HCT116 (cell line): ENCODE measurements around the gene LRCH3. TPM values are rescaled to one million over a fixed set of nuclear protein-coding genes. Genes with fewer than 3 reads are reported as not detected.

ENCODE experiments used
- ATAC-seq: fragments of 200-7000 bp; cut with Tn5 transposase; 2 replicates; pipeline ENCODE4 v1.9.1; 2020; ENCODE audit warnings: mild to moderate bottlenecking, moderate library complexity
- BruUV-seq: library from RNA; stranded (reverse); fragments of 400-500 nt; replicated peaks from 2 replicates; lab custom pipeline; 2021; lab: Mats Ljungman, UMichigan
- CTCF ChIA-PET: fragments of 300-600 bp; sonication (Branson Sonifier 250); formaldehyde crosslinking; loops from one replicate; lab custom pipeline; 2021; ENCODE audit warnings: antibody characterized with exemption; lab: Charles Lee
- POLR2A ChIA-PET: fragments of 300-600, 350-600 bp; sonication (Branson Sonifier 250); formaldehyde crosslinking; loops from one replicate; lab custom pipeline; 2021; ENCODE audit warnings: antibody characterized with exemption; lab: Charles Lee
- RAD21 ChIA-PET, 2 experiments: fragments of 300-600 bp; sonication (Branson Sonifier 250); formaldehyde crosslinking; loops; one replicate each; lab custom pipeline; 2023; ENCODE audit warnings: low total read pairs in 2 of 2; ENCODE audit not compliant: uncharacterized antibody in 2 of 2, unreplicated experiment in 2 of 2, low non-redundant PET in 1 of 2; lab: Charles Lee
- DNase-seq: peaks from one replicate; pipeline ENCODE4 v3.0.0-alpha.2; 2010; ENCODE audit warnings: low read depth, low spot score
- H2AFZ ChIP-seq: fragments of 200-600 bp; shearing (Covaris generic), sonication (generic); 2 replicates; pipeline ENCODE4 v1.6.1; 2017; ENCODE audit warnings: low read depth, mixed run types, mixed read lengths, antibody characterized with exemption, low read length; ENCODE audit not compliant: poor library complexity, severe bottlenecking
- H3K27ac ChIP-seq: 2 replicates; pipeline ENCODE4 v1.5.1; 2012; ENCODE audit warnings: low read depth, low read length
- H3K27me3 ChIP-seq: fragments of 200-600 bp; sonication (generic); 2 replicates; pipeline ENCODE4 v1.6.1; 2016; ENCODE audit warnings: mixed run types, low read length, mixed read lengths; ENCODE audit not compliant: insufficient read depth
- H3K36me3 ChIP-seq, 2 experiments: fragments of 200-500 bp in 1 of 2; fragments of 200-600 bp in 1 of 2; sonication (Bioruptor generic) in 1 of 2; sonication (generic) in 1 of 2; 2 replicates each; pipeline versions ENCODE4 v1.5.1 to v1.6.1; 2014 to 2016; ENCODE audit warnings: low read length in 2 of 2, inconsistent platforms in 1 of 2, mixed read lengths in 1 of 2, mixed run types in 1 of 2; ENCODE audit not compliant: insufficient read depth in 2 of 2, control insufficient read depth in 1 of 2
- H3K4me1 ChIP-seq, 2 experiments: fragments of 200-600 bp in 1 of 2; sonication (generic) in 1 of 2; 2 replicates each; pipeline versions ENCODE4 v1.5.1 to v1.6.1; 2012 to 2017; ENCODE audit warnings: low read length in 2 of 2, inconsistent platforms in 1 of 2, mild to moderate bottlenecking in 1 of 2, mixed read lengths in 1 of 2, mixed run types in 1 of 2, moderate library complexity in 1 of 2; ENCODE audit not compliant: insufficient read depth in 2 of 2, control insufficient read depth in 1 of 2
- H3K4me2 ChIP-seq: fragments of 200-600 bp; sonication (generic); 2 replicates; pipeline ENCODE4 v1.6.1; 2017; ENCODE audit warnings: mixed run types, low read length, mixed read lengths
- H3K4me3 ChIP-seq, 2 experiments: fragments of 200-600 bp in 1 of 2; sonication (generic) in 1 of 2; replicated peaks in 1 of 2; 2 replicates each; pipeline ENCODE4 v1.5.1; 2011 to 2016; ENCODE audit warnings: low read length in 2 of 2, control low read depth in 1 of 2, low read depth in 1 of 2, mild to moderate bottlenecking in 1 of 2, mixed read lengths in 1 of 2, mixed run types in 1 of 2
- H3K79me2 ChIP-seq: fragments of 200-600 bp; sonication (generic); 2 replicates; pipeline ENCODE4 v1.6.1; 2017; ENCODE audit warnings: mild to moderate bottlenecking, mixed run types, low read length, moderate library complexity, mixed read lengths; ENCODE audit not compliant: insufficient read depth
- H3K9ac ChIP-seq: fragments of 200-600 bp; sonication (generic); 2 replicates; pipeline ENCODE4 v1.6.1; 2016; ENCODE audit warnings: low read length, mixed read lengths
- H3K9me2 ChIP-seq: fragments of 200-600 bp; sonication (generic), shearing (Covaris generic); 2 replicates; pipeline ENCODE4 v1.6.1; 2017; ENCODE audit warnings: mixed run types, mild to moderate bottlenecking, moderate library complexity; ENCODE audit not compliant: insufficient read depth
- H3K9me3 ChIP-seq, 2 experiments: fragments of 200-500 bp in 1 of 2; fragments of 200-600 bp in 1 of 2; sonication (Bioruptor generic) in 1 of 2; sonication (generic) in 1 of 2; 2 replicates each; pipeline ENCODE4 v1.6.1; 2014 to 2017; ENCODE audit warnings: low read length in 2 of 2, mixed read lengths in 2 of 2, inconsistent platforms in 1 of 2, low read depth in 1 of 2, mild to moderate bottlenecking in 1 of 2, mixed run types in 1 of 2, moderate library complexity in 1 of 2; ENCODE audit not compliant: control insufficient read depth in 1 of 2, insufficient read depth in 1 of 2
- H4K20me1 ChIP-seq: fragments of 200-600 bp; sonication (generic), shearing (Covaris generic); 2 replicates; pipeline ENCODE4 v1.6.1; 2017; ENCODE audit warnings: mixed run types, mild to moderate bottlenecking, moderate library complexity; ENCODE audit not compliant: insufficient read depth
- CEBPB ChIP-seq: IDR thresholded peaks from 2 replicates; pipeline ENCODE4 v1.6.1; 2012; ENCODE audit warnings: low read depth
- ELF1 ChIP-seq: IDR thresholded peaks from 2 replicates; pipeline ENCODE4 v1.6.1; 2012; ENCODE audit warnings: low read depth, borderline replicate concordance
- EZH2phosphoT487 ChIP-seq: fragments of 200-600 bp; IDR thresholded peaks from 2 replicates; pipeline ENCODE4 v1.6.1; 2018; ENCODE audit warnings: antibody characterized with exemption, borderline replicate concordance
- FOSL1 ChIP-seq: IDR thresholded peaks from 2 replicates; pipeline ENCODE4 v1.6.1; 2012; ENCODE audit warnings: low read depth
- JUND ChIP-seq: IDR thresholded peaks from 2 replicates; pipeline ENCODE4 v1.6.1; 2012
- POLR2AphosphoS5 ChIP-seq: IDR thresholded peaks from 2 replicates; pipeline ENCODE4 v1.6.1; 2011; ENCODE audit warnings: mild to moderate bottlenecking, low read depth, low read length, moderate library complexity
- RAD21 ChIP-seq: IDR thresholded peaks from 2 replicates; pipeline ENCODE4 v1.6.1; 2012; ENCODE audit warnings: low read depth, mild to moderate bottlenecking
- SIN3A ChIP-seq: IDR thresholded peaks from 2 replicates; pipeline ENCODE4 v1.6.1; 2012; ENCODE audit warnings: low read depth
- SP1 ChIP-seq: IDR thresholded peaks from 2 replicates; pipeline ENCODE4 v1.6.1; 2012; ENCODE audit warnings: low read depth
- SRF ChIP-seq: IDR thresholded peaks from 2 replicates; pipeline ENCODE4 v1.6.1; 2012; ENCODE audit warnings: low read depth
- TCF7L2 ChIP-seq: IDR thresholded peaks from 2 replicates; pipeline ENCODE4 v1.7.0; 2011; ENCODE audit warnings: borderline replicate concordance, inconsistent platforms; ENCODE audit not compliant: insufficient read depth, insufficient read length; ENCODE audit errors: extremely low read depth
- intact Hi-C: fragments of 100-400 bp; cut with micrococcal nuclease; formaldehyde crosslinking; loops from 2 replicates; pipeline ENCODE4 v1.10.0; 2022
- total RNA-seq: library from RNA; stranded (reverse); gene quantifications from one replicate; pipeline ENCODE4 v1.2.1, GENCODE V29; 2021; ENCODE audit not compliant: unreplicated experiment
- TF ChIP-seq, protein P1 (sequence below): IDR thresholded peaks from 2 replicates; pipeline ENCODE4 v1.6.1; 2012
- TF ChIP-seq, protein P2 (sequence below), 3 experiments: fragments of 200-600 bp in 1 of 3; sonication (generic) in 1 of 3; IDR thresholded peaks in 2 of 3; conservative IDR thresholded peaks in 1 of 3; 2 replicates each; pipeline ENCODE4 v1.5.1; 2012 to 2017; ENCODE audit warnings: low read depth in 2 of 3, low read length in 2 of 3, antibody characterized with exemption in 1 of 3, borderline replicate concordance in 1 of 3, control low read depth in 1 of 3, mild to moderate bottlenecking in 1 of 3, mixed read lengths in 1 of 3, mixed run types in 1 of 3, moderate library complexity in 1 of 3; ENCODE audit not compliant: insufficient read depth in 1 of 3
- TF ChIP-seq, protein P3 (sequence below): IDR thresholded peaks from 2 replicates; pipeline ENCODE4 v1.6.1; 2012; ENCODE audit warnings: low read depth
- TF ChIP-seq, protein P4 (sequence below): IDR thresholded peaks from 2 replicates; pipeline ENCODE4 v1.6.1; 2012

LRCH3 gene
- total RNA-seq, 1 experiment from 2014 or later: 38.1 TPM

DNA sequence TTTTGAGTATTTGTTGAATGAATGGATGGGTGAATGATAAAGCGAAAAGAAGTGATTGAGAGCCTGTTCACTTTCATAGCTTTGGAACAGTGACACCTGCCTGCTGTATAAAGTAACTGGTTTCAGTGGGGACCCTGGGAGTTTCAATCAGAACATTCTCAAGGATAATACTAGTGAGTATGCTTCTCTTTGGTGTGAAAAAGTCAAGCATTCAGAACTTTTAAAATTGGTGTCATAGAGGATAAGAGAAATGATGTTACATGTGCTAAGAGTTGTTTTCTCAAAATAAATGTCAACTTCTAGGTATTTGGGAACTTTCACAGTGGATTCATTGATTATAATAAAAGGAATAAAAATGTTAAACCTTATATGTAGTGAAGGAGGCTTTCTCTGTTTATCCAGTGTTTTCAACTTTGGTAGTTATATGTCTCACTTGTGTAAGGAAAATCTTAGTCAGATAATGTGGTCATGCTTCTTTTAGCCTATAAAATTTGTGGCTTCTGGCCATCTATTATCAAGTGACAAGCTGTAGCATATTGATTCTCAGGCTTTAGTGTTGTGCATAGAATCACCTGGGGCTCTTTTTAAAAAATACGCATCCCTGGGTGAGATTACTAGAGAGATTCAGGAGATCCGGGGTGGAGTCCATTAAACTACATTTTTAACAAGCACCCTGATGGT lies 11.9 kb downstream of the LRCH3 start:
- RAD21 ChIA-PET: no interaction called here
- H2AFZ ChIP-seq: no peak overlapping the region
- no peak overlapping the region for H3K4me3 ChIP-seq
- no peaks in the 10 kb centered on the region for H3K27me3 ChIP-seq
- no peak overlapping the region for H3K9ac ChIP-seq
- CTCF ChIA-PET: interaction anchor here (1.0 to 1.8 kb wide), 3 partner anchors 14 to 204 kb away, joined by 3 to 4 read pairs (median 3); no protein-coding TSS in a partner anchor
- H3K79me2 ChIP-seq: peaks cover 53% of the 10 kb centered on the region
- TF ChIP-seq JUND (no peak), RAD21 (peak; percentile 23; the same call in 1 of the 2 replicates)
- no TSS peak for BruUV-seq
- no peaks in the 10 kb centered on the region for H4K20me1 ChIP-seq
- ATAC-seq: peak; percentile 53; the same call in 1 of the 2 replicates
- no peak overlapping the region for H3K4me2 ChIP-seq
- POLR2A ChIA-PET: no interaction called here
- no peaks in the 10 kb centered on the region for H3K9me3 ChIP-seq
- H3K9me2 ChIP-seq: no peaks in the 10 kb centered on the region
- no peak overlapping the region for H3K27ac ChIP-seq
- intact Hi-C loops: no loop called here
- no peaks in the 10 kb centered on the region for H3K36me3 ChIP-seq
- no peaks in the 10 kb centered on the region for H3K4me1 ChIP-seq
- no peak for DNase-seq

DNA sequence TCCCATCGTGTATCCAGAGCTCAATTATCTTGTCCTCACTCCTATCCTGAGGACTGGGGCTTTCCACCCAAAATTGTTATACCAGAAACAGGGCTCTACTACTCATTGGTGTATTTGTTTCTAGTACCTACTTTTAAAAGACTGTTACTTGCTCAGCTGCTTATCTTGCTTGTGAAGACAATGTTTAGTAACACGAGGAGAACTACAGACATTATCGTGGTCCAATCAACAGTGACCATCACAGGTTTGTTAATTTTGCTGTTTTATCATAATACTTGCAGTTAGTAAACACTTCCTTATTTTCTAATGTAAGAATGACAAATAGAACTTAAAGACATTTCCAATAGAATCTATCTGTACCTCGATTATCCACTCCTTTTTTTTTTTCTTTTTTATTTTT lies 13.5 kb downstream of the LRCH3 start:
- no TSS peak for BruUV-seq
- TF ChIP-seq SRF (no peak), CEBPB (no peak), SP1 (no peak), POLR2AphosphoS5 (no peak), EZH2phosphoT487 (no peak), ELF1 (no peak), TCF7L2 (no peak), RAD21 (no peak), FOSL1 (no peak), SIN3A (no peak)
- TF ChIP-seq, protein P1, sequence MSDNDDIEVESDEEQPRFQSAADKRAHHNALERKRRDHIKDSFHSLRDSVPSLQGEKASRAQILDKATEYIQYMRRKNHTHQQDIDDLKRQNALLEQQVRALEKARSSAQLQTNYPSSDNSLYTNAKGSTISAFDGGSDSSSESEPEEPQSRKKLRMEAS: no peak
- TF ChIP-seq, protein P2, sequence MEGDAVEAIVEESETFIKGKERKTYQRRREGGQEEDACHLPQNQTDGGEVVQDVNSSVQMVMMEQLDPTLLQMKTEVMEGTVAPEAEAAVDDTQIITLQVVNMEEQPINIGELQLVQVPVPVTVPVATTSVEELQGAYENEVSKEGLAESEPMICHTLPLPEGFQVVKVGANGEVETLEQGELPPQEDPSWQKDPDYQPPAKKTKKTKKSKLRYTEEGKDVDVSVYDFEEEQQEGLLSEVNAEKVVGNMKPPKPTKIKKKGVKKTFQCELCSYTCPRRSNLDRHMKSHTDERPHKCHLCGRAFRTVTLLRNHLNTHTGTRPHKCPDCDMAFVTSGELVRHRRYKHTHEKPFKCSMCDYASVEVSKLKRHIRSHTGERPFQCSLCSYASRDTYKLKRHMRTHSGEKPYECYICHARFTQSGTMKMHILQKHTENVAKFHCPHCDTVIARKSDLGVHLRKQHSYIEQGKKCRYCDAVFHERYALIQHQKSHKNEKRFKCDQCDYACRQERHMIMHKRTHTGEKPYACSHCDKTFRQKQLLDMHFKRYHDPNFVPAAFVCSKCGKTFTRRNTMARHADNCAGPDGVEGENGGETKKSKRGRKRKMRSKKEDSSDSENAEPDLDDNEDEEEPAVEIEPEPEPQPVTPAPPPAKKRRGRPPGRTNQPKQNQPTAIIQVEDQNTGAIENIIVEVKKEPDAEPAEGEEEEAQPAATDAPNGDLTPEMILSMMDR (IDR thresholded peaks at IDR 0.05 in 2 of 3, conservative IDR thresholded peaks at IDR 0.05 in 1 of 3; ENCODE audit: borderline replicate concordance in 1 of 3, insufficient read depth in 1 of 3, low read depth in 2 of 3, low read length in 2 of 3): no peak
- TF ChIP-seq, protein P3, sequence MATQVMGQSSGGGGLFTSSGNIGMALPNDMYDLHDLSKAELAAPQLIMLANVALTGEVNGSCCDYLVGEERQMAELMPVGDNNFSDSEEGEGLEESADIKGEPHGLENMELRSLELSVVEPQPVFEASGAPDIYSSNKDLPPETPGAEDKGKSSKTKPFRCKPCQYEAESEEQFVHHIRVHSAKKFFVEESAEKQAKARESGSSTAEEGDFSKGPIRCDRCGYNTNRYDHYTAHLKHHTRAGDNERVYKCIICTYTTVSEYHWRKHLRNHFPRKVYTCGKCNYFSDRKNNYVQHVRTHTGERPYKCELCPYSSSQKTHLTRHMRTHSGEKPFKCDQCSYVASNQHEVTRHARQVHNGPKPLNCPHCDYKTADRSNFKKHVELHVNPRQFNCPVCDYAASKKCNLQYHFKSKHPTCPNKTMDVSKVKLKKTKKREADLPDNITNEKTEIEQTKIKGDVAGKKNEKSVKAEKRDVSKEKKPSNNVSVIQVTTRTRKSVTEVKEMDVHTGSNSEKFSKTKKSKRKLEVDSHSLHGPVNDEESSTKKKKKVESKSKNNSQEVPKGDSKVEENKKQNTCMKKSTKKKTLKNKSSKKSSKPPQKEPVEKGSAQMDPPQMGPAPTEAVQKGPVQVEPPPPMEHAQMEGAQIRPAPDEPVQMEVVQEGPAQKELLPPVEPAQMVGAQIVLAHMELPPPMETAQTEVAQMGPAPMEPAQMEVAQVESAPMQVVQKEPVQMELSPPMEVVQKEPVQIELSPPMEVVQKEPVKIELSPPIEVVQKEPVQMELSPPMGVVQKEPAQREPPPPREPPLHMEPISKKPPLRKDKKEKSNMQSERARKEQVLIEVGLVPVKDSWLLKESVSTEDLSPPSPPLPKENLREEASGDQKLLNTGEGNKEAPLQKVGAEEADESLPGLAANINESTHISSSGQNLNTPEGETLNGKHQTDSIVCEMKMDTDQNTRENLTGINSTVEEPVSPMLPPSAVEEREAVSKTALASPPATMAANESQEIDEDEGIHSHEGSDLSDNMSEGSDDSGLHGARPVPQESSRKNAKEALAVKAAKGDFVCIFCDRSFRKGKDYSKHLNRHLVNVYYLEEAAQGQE: no peak
- TF ChIP-seq, protein P4, sequence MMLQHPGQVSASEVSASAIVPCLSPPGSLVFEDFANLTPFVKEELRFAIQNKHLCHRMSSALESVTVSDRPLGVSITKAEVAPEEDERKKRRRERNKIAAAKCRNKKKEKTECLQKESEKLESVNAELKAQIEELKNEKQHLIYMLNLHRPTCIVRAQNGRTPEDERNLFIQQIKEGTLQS: no peak

More for the DNA sequence above, 13.5 kb downstream of the LRCH3 start:
- DNase-seq (no peak), ATAC-seq (no peak)
- H3K27ac ChIP-seq: no peak overlapping the region
- no peak overlapping the region for H3K4me2 ChIP-seq
- no peak overlapping the region for H3K9ac ChIP-seq
- H3K27me3 ChIP-seq: no peaks in the 10 kb centered on the region
- H4K20me1 ChIP-seq: no peaks in the 10 kb centered on the region
- H3K36me3 ChIP-seq: no peaks in the 10 kb centered on the region
- H3K9me2 ChIP-seq: no peaks in the 10 kb centered on the region
- H2AFZ ChIP-seq: no peak overlapping the region
- intact Hi-C loops: no loop called here
- ChIA-PET RAD21 (no interaction called here), POLR2A (no interaction called here), CTCF (no interaction called here)
- H3K79me2 ChIP-seq: peaks cover 53% of the 10 kb centered on the region
- no peaks in the 10 kb centered on the region for H3K9me3 ChIP-seq
- H3K4me3 ChIP-seq: no peak overlapping the region
- peaks cover 0 to 4% of the 10 kb centered on the region in 2 experiments; a peak in 2 of 4 replicates for H3K4me1 ChIP-seq
